Measurements from ENCODE around the gene TBC1D8. TPM values are rescaled to one million over a fixed set of nuclear protein-coding genes. Genes with fewer than 3 reads are reported as not detected.

Gene TBC1D8
- total and polyA plus RNA-seq, 2 of the 8 experiments (the other 6 are each of a cell fraction or from before 2014, with no cell fraction given): 20.8 to 21.8 TPM

- TF ChIP-seq NANOG (IDR thresholded peaks at IDR 0.05; ENCODE audit: insufficient read depth, low read depth, low read length, poor library complexity, severe bottlenecking): no peak
- TF ChIP-seq CREB1 (IDR thresholded peaks at IDR 0.05): no peak
- TF ChIP-seq TEAD4 (IDR thresholded peaks at IDR 0.05; ENCODE audit: low read depth, low read length): no peak
- TF ChIP-seq FOSL1 (IDR thresholded peaks at IDR 0.05; ENCODE audit: insufficient read depth, low read depth, low read length): no peak
These were observed 119.0 kb downstream of the TBC1D8 start (continued) for GRCh38 chr2:101032084-101032776.
